ENCODE results near the gene RNF166.

DNA sequence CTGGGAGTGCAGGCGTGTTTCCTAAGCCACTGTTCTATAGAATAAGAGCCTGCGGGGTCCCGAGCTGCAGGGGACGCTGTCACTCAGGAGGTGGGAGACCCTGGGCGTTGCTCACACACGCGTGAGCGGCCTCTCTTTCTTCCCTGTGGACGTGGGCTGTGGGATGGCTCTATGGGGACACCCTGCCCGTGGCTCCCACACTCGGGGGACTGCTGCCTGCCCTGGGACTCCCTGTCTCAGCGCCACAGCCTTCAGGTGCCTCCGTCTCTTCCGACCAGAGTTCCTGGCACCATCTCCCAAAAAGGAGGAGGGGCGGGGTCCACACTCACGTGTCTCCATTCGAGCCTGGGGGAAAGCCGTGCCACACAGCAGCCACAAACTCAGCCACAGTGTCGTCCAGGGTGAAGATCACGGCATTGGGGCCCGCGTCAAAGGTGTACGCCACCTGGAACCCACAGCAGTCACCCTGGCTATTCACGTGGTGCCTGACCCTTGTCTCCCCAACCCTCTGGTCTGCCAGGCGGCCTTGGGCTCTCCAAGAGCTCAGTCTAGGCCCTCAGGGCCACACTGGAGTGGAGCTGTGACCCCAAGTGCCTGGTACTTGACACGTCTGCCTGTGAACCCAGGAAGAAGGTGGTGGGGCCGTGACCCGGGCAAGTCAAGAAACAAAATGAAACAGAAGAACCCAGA lies 51.7 kb downstream of the RNF166 start:
- TF ChIP-seq, protein P1, sequence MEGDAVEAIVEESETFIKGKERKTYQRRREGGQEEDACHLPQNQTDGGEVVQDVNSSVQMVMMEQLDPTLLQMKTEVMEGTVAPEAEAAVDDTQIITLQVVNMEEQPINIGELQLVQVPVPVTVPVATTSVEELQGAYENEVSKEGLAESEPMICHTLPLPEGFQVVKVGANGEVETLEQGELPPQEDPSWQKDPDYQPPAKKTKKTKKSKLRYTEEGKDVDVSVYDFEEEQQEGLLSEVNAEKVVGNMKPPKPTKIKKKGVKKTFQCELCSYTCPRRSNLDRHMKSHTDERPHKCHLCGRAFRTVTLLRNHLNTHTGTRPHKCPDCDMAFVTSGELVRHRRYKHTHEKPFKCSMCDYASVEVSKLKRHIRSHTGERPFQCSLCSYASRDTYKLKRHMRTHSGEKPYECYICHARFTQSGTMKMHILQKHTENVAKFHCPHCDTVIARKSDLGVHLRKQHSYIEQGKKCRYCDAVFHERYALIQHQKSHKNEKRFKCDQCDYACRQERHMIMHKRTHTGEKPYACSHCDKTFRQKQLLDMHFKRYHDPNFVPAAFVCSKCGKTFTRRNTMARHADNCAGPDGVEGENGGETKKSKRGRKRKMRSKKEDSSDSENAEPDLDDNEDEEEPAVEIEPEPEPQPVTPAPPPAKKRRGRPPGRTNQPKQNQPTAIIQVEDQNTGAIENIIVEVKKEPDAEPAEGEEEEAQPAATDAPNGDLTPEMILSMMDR (IDR thresholded peaks at IDR 0.05; ENCODE audit: low read depth, low read length, poor library complexity, severe bottlenecking): no peak
- no peak for TF ChIP-seq EZH2phosphoT487 (IDR thresholded peaks at IDR 0.05; ENCODE audit: borderline replicate concordance, low read length)

Measured in DOHH2 (cell line).